H1 (cell line): ENCODE measurements around the gene TRPV6. TPM values are rescaled to one million over a fixed set of nuclear protein-coding genes. Genes with fewer than 3 reads are reported as not detected.

Source experiments
- ATF3 ChIP-seq: IDR thresholded peaks from 2 replicates; pipeline ENCODE4 v1.6.1; 2011; ENCODE audit warnings: low read depth, mild to moderate bottlenecking, low read length; ENCODE audit not compliant: insufficient read depth
- BRCA1 ChIP-seq: IDR thresholded peaks from 2 replicates; pipeline ENCODE4 v1.6.1; 2012; ENCODE audit warnings: low read depth, low read length, improper control_type of control experiment
- CBX5 ChIP-seq: fragments of 300-800, 300-1000 bp; sonication (generic); IDR thresholded peaks from 2 replicates; pipeline ENCODE4 v1.7.1; 2016; ENCODE audit warnings: antibody characterized with exemption, low read length, low read depth
- CEBPB ChIP-seq: IDR thresholded peaks from 2 replicates; pipeline ENCODE4 v1.6.1; 2012; ENCODE audit warnings: low read depth, low read length
- FOSL1 ChIP-seq: IDR thresholded peaks from 2 replicates; pipeline ENCODE4 v1.6.1; 2011; ENCODE audit warnings: mild to moderate bottlenecking, low read depth, low read length, moderate library complexity; ENCODE audit not compliant: insufficient read depth
- HDAC6 ChIP-seq: IDR thresholded peaks from one replicate; pipeline ENCODE4 v1.7.1; 2012; ENCODE audit warnings: low read depth, mild to moderate bottlenecking, inconsistent platforms, low read length, moderate library complexity
- JUN ChIP-seq: IDR thresholded peaks from 2 replicates; pipeline ENCODE4 v1.6.1; 2011; ENCODE audit warnings: low read depth, mild to moderate bottlenecking, improper control_type of control experiment, low read length
- POLR2AphosphoS5 ChIP-seq: IDR thresholded peaks from 2 replicates; pipeline ENCODE4 v1.6.1; 2011; ENCODE audit warnings: low read depth, low read length
- SP4 ChIP-seq: IDR thresholded peaks from 2 replicates; pipeline ENCODE4 v1.6.1; 2012; ENCODE audit warnings: low read length, inconsistent platforms
- SUZ12 ChIP-seq: fragments of 200-600 bp; sonication (generic); IDR thresholded peaks from 2 replicates; pipeline ENCODE4 v1.6.1; 2012; ENCODE audit warnings: mild to moderate bottlenecking, inconsistent platforms, low read length, moderate library complexity, mixed read lengths
- TCF12 ChIP-seq: IDR thresholded peaks from 2 replicates; pipeline ENCODE4 v1.6.1; 2011; ENCODE audit warnings: low read depth, mild to moderate bottlenecking, low read length
- YY1 ChIP-seq: IDR thresholded peaks from 2 replicates; pipeline ENCODE4 v1.6.1; 2011; ENCODE audit warnings: low read depth, mild to moderate bottlenecking, low read length
- polyA plus RNA-seq, 7 experiments: library from polyadenylated mRNA; depleted of rRNA in 3 of 7; stranded (reverse) in 5 of 7; unstranded in 2 of 7; fragments of >200 nt in 5 of 7; fragments of 200-250 nt in 2 of 7; gene quantifications; 1 replicate in 5 of 7; 2 replicates in 1 of 7; 4 replicates in 1 of 7; pipeline versions ENCODE4 v1.2.1 to v1.2.3, GENCODE V29; 2011 to 2013; ENCODE audit warnings: missing spikeins in 2 of 7, mixed read lengths in 2 of 7
- total RNA-seq: library from RNA; stranded (reverse); fragmentation: NEBNext Ultra II Directional; extraction: Animal tissue kit (Norgen Biotek cat#: 25700); gene quantifications from 2 replicates; pipeline ENCODE4 v1.2.1, GENCODE V29; 2021
- TF ChIP-seq, protein P1 (sequence below): IDR thresholded peaks from 2 replicates; pipeline ENCODE4 v1.6.1; 2012; ENCODE audit warnings: inconsistent platforms

The TRPV6 gene
- total and polyA plus RNA-seq, 2 of the 8 experiments (the other 6 are each of a cell fraction or from before 2014, with no cell fraction given), result 0.52 to 1.1 TPM

DNA sequence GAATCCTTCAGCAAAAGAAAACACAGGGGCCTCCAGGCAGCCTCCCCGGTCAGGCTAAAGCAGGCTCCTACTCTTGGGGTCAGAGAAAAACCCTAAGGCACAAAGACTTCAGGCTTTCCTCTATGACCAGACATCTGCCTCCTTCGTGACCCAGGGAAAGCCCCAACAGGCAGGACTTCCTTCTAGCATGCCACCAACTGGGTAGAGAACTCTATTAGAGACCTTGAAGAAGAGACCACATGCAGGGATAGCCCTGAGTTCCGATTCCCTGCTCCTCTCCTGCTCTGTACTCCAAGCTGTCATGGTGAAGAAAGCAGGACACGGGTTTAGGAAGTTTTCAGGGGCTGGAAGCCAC, 1.3 kb downstream of the TRPV6 start (continued):
- TF ChIP-seq FOSL1 (no peak), JUN (no peak), HDAC6 (no peak), TCF12 (no peak), SUZ12 (no peak), CEBPB (no peak), ATF3 (no peak), YY1 (no peak), POLR2AphosphoS5 (no peak), BRCA1 (no peak), SP4 (no peak), CBX5 (no peak)
- TF ChIP-seq, protein P1, sequence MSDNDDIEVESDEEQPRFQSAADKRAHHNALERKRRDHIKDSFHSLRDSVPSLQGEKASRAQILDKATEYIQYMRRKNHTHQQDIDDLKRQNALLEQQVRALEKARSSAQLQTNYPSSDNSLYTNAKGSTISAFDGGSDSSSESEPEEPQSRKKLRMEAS, result no peak
